Brain microvascular endothelial cell (primary cell): ENCODE data around the gene EYA2.

ENCODE experiments used
- DNase-seq: peaks from one replicate; pipeline ENCODE4 v3.0.0-alpha.2; 2020
- H3K27ac ChIP-seq: fragments of 250-450 bp; sonication (Bioruptor Pico); 2 replicates; pipeline ENCODE4 v1.5.1; 2020; ENCODE audit warnings: mild to moderate bottlenecking, moderate library complexity
- H3K27me3 ChIP-seq: fragments of 250-450 bp; sonication (Bioruptor Pico); replicated peaks from 2 replicates; pipeline ENCODE4 v1.5.1; 2020; ENCODE audit warnings: mild to moderate bottlenecking
- H3K36me3 ChIP-seq: fragments of 250-450 bp; sonication (Bioruptor Pico); replicated peaks from 2 replicates; pipeline ENCODE4 v1.5.1; 2020; ENCODE audit warnings: mild to moderate bottlenecking
- H3K4me3 ChIP-seq: 2 replicates; pipeline ENCODE4 v1.5.1; 2011; ENCODE audit warnings: low read depth, mild to moderate bottlenecking, control low read depth, low read length, moderate library complexity
- CTCF ChIP-seq: IDR thresholded peaks from 2 replicates; pipeline ENCODE4 v1.5.1; 2011; ENCODE audit warnings: low read depth, mild to moderate bottlenecking, moderate library complexity, low read length, control low read depth, inconsistent platforms; ENCODE audit errors: missing control alignments
- in situ Hi-C: cut with HindIII; loops from 2 replicates; pipeline ENCODE4 v1.10.0; 2017; ENCODE audit warnings: low sequenced_read_pairs, low pct_ligation_motif_present

EYA2 gene

GRCh38 chr20:47126709-47127108, 232.1 kb downstream of the EYA2 start:
- peak overlapping the region; percentile 82 for H3K27ac ChIP-seq
- H3K4me3 ChIP-seq, result no peak overlapping the region
- in situ Hi-C loops, result no loop called here
- TF ChIP-seq CTCF, result no peak
- DNase-seq, result peak; percentile 57
- no peaks in the 10 kb centered on the region for H3K27me3 ChIP-seq
- H3K36me3 ChIP-seq, result no peaks in the 10 kb centered on the region

GRCh38 chr20:47127546-47127945, 232.9 kb downstream of the EYA2 start:
- TF ChIP-seq CTCF, result no peak
- no peaks in the 10 kb centered on the region for H3K36me3 ChIP-seq
- H3K27me3 ChIP-seq, result no peaks in the 10 kb centered on the region
- no peak overlapping the region for H3K4me3 ChIP-seq
- in situ Hi-C loops, result no loop called here
- DNase-seq, result no peak
- no peak overlapping the region for H3K27ac ChIP-seq

- H3K4me3 ChIP-seq, result no peak overlapping the region
- in situ Hi-C loops, result no loop called here
- H3K27ac ChIP-seq, result no peak overlapping the region
- no peak for TF ChIP-seq CTCF
- no peak for DNase-seq
- H3K36me3 ChIP-seq, result no peaks in the 10 kb centered on the region
- no peaks in the 10 kb centered on the region for H3K27me3 ChIP-seq
These were observed 233.4 kb downstream of the EYA2 start for GRCh38 chr20:47127999-47128398.

GRCh38 chr20:47129306-47129705, 234.7 kb downstream of the EYA2 start:
- in situ Hi-C loops, result no loop called here
- no peak overlapping the region for H3K27ac ChIP-seq

GRCh38 chr20:47133809-47134456, 239.3 kb downstream of the EYA2 start:
- Histone ChIP-seq H3K4me3 (no peak overlapping the region), H3K27ac (no peak overlapping the region), H3K27me3 (no peaks in the 10 kb centered on the region), H3K36me3 (no peaks in the 10 kb centered on the region)
- TF ChIP-seq CTCF, result no peak
- in situ Hi-C loops, result no loop called here
- peak; percentile 62 for DNase-seq

More at GRCh38 chr20:47129306-47129705, 234.7 kb downstream of the EYA2 start:
- no peaks in the 10 kb centered on the region for H3K36me3 ChIP-seq
- TF ChIP-seq CTCF, result no peak
- no peaks in the 10 kb centered on the region for H3K27me3 ChIP-seq
- no peak for DNase-seq
- H3K4me3 ChIP-seq, result no peak overlapping the region

- no peak for DNase-seq
- in situ Hi-C loops, result no loop called here
- no peak for TF ChIP-seq CTCF
These were observed 242.1 kb downstream of the EYA2 start for GRCh38 chr20:47136782-47137181.

More at GRCh38 chr20:47136782-47137181, 242.1 kb downstream of the EYA2 start:
- no peak overlapping the region for H3K4me3 ChIP-seq
- no peaks in the 10 kb centered on the region for H3K27me3 ChIP-seq
- H3K27ac ChIP-seq, result no peak overlapping the region
- no peaks in the 10 kb centered on the region for H3K36me3 ChIP-seq
